H9 (cell line): ENCODE data around the gene DMD. TPM values are rescaled to one million over a fixed set of nuclear protein-coding genes. Genes with fewer than 3 reads are reported as not detected.

Experiments used
- DNase-seq: peaks from one replicate; pipeline ENCODE4 v3.0.0-alpha.2; 2017
- H2AFZ ChIP-seq: one replicate; pipeline ENCODE4 v1.6.1; 2013; ENCODE audit warnings: mild to moderate bottlenecking, low read length, control low read depth, moderate library complexity
- H2AK5ac ChIP-seq: 2 replicates; pipeline ENCODE4 v1.6.1; 2013; ENCODE audit warnings: low read length, control low read depth, mixed read lengths; ENCODE audit not compliant: insufficient read length
- H2BK120ac ChIP-seq: one replicate; pipeline ENCODE4 v1.6.1; 2013; ENCODE audit warnings: low read depth, mild to moderate bottlenecking, low read length, control low read depth, inconsistent platforms; ENCODE audit not compliant: poor library complexity, severe bottlenecking
- H2BK12ac ChIP-seq: 2 replicates; pipeline ENCODE4 v1.6.1; 2013; ENCODE audit warnings: low read length, control low read depth, mixed read lengths, low read depth; ENCODE audit not compliant: insufficient read length
- H2BK15ac ChIP-seq: 2 replicates; pipeline ENCODE4 v1.6.1; 2013; ENCODE audit warnings: low read depth, low read length, control low read depth
- H2BK20ac ChIP-seq: one replicate; pipeline ENCODE4 v1.6.1; 2013; ENCODE audit warnings: low read depth, mild to moderate bottlenecking, low read length, control low read depth, inconsistent platforms; ENCODE audit not compliant: poor library complexity, severe bottlenecking
- H2BK5ac ChIP-seq: 2 replicates; pipeline ENCODE4 v1.6.1; 2013; ENCODE audit warnings: low read length, control low read depth, mixed read lengths; ENCODE audit not compliant: insufficient read length
- H3K14ac ChIP-seq: 2 replicates; pipeline ENCODE4 v1.6.1; 2013; ENCODE audit warnings: low read length, control low read depth; ENCODE audit not compliant: insufficient read depth
- H3K18ac ChIP-seq: 2 replicates; pipeline ENCODE4 v1.6.1; 2013; ENCODE audit warnings: low read depth, mild to moderate bottlenecking, mixed read lengths, low read length, control low read depth; ENCODE audit not compliant: insufficient read length
- H3K23ac ChIP-seq: 2 replicates; pipeline ENCODE4 v1.6.1; 2013; ENCODE audit warnings: low read length, control low read depth, mixed read lengths, low read depth; ENCODE audit not compliant: insufficient read length
- H3K23me2 ChIP-seq: 2 replicates; pipeline ENCODE4 v1.6.1; 2013; ENCODE audit warnings: low read depth, mild to moderate bottlenecking, mixed read lengths, low read length, control low read depth; ENCODE audit not compliant: insufficient read length, poor library complexity, severe bottlenecking
- H3K27ac ChIP-seq: 2 replicates; pipeline ENCODE4 v1.5.1; 2013; ENCODE audit warnings: low read length, control low read depth, mixed read lengths, low read depth; ENCODE audit not compliant: insufficient read length
- H3K27me3 ChIP-seq: 2 replicates; pipeline ENCODE4 v1.6.1; 2013; ENCODE audit warnings: low read length, control low read depth, inconsistent platforms; ENCODE audit not compliant: insufficient read depth
- H3K4ac ChIP-seq: 2 replicates; pipeline ENCODE4 v1.6.1; 2013; ENCODE audit warnings: low read depth, mild to moderate bottlenecking, control low read depth, inconsistent platforms, low read length, moderate library complexity
- H3K4me1 ChIP-seq: 2 replicates; pipeline ENCODE4 v1.6.1; 2013; ENCODE audit warnings: low read length, control low read depth, inconsistent platforms; ENCODE audit not compliant: insufficient read depth
- H3K4me2 ChIP-seq: 2 replicates; pipeline ENCODE4 v1.6.1; 2013; ENCODE audit warnings: low read length, control low read depth, mixed read lengths; ENCODE audit not compliant: insufficient read length, insufficient read depth
- H3K56ac ChIP-seq: 2 replicates; pipeline ENCODE4 v1.6.1; 2013; ENCODE audit warnings: low read depth, mild to moderate bottlenecking, mixed read lengths, low read length, control low read depth; ENCODE audit not compliant: insufficient read length
- H3K79me1 ChIP-seq: 2 replicates; pipeline ENCODE4 v1.6.1; 2013; ENCODE audit warnings: low read depth, mild to moderate bottlenecking, moderate library complexity, low read length, control low read depth, inconsistent platforms; ENCODE audit not compliant: insufficient read depth, poor library complexity, severe bottlenecking
- H3K79me2 ChIP-seq: 2 replicates; pipeline ENCODE4 v1.6.1; 2013; ENCODE audit warnings: low read length, control low read depth, inconsistent platforms; ENCODE audit not compliant: insufficient read depth
- H3K9ac ChIP-seq: 2 replicates; pipeline ENCODE4 v1.6.1; 2013; ENCODE audit warnings: low read length, control low read depth, mixed read lengths; ENCODE audit not compliant: insufficient read length; ENCODE audit errors: extremely low read depth
- H3K9me3 ChIP-seq: one replicate; pipeline ENCODE4 v1.6.1; 2013; ENCODE audit warnings: low read depth, low read length, inconsistent platforms; ENCODE audit not compliant: control insufficient read depth
- H3T11ph ChIP-seq: one replicate; pipeline ENCODE4 v1.6.1; 2013; ENCODE audit warnings: mild to moderate bottlenecking, low read length, control low read depth, inconsistent platforms
- H4K20me1 ChIP-seq: one replicate; pipeline ENCODE4 v1.6.1; 2013; ENCODE audit not compliant: control insufficient read depth, insufficient read length, insufficient read depth
- H4K5ac ChIP-seq: 2 replicates; pipeline ENCODE4 v1.6.1; 2013; ENCODE audit warnings: low read depth, mild to moderate bottlenecking, mixed read lengths, low read length, control low read depth; ENCODE audit not compliant: insufficient read length
- H4K8ac ChIP-seq: replicated peaks from 2 replicates; pipeline ENCODE4 v1.6.1; 2013; ENCODE audit warnings: low read length, control low read depth, mixed read lengths, low read depth; ENCODE audit not compliant: insufficient read length
- H4K91ac ChIP-seq: 2 replicates; pipeline ENCODE4 v1.6.1; 2013; ENCODE audit warnings: low read depth, mild to moderate bottlenecking, moderate library complexity, mixed read lengths, low read length, control low read depth; ENCODE audit not compliant: insufficient read length
- H3K27ac Mint-ChIP-seq, 3 experiments: 2 replicates in 2 of 3; 3 replicates in 1 of 3; pipeline ENCODE4 v1.8.0; 2020 to 2021; ENCODE audit warnings: mixed read lengths in 3 of 3, mild to moderate bottlenecking in 1 of 3, moderate library complexity in 1 of 3
- H3K27me3 Mint-ChIP-seq: 2 replicates; pipeline ENCODE4 v1.8.0; 2021; ENCODE audit warnings: low read depth, mild to moderate bottlenecking, moderate library complexity, mixed read lengths
- H3K36me3 Mint-ChIP-seq, 3 experiments: 2 replicates in 2 of 3; 3 replicates in 1 of 3; pipeline ENCODE4 v1.8.0; 2020 to 2021; ENCODE audit warnings: low read depth in 3 of 3, mixed read lengths in 3 of 3; ENCODE audit not compliant: insufficient read depth in 1 of 3
- H3K4me1 Mint-ChIP-seq, 2 experiments: 2 replicates each; pipeline ENCODE4 v1.8.0; 2020; ENCODE audit warnings: mixed read lengths in 2 of 2
- H3K4me3 Mint-ChIP-seq, 2 experiments: 2 replicates in 1 of 2; 3 replicates in 1 of 2; pipeline ENCODE4 v1.8.0; 2020 to 2021; ENCODE audit warnings: mild to moderate bottlenecking in 2 of 2, mixed read lengths in 2 of 2, moderate library complexity in 1 of 2
- H3K9me3 Mint-ChIP-seq, 2 experiments: 2 replicates in 1 of 2; 3 replicates in 1 of 2; pipeline ENCODE4 v1.8.0; 2020; ENCODE audit warnings: mild to moderate bottlenecking in 2 of 2, mixed read lengths in 2 of 2, moderate library complexity in 1 of 2
- WGBS: extraction: QIAGEN DNeasy Blood & Tissue Kit; methylation state at CpG from one replicate; pipeline ENCODE4 v1.1.7; 2013; ENCODE audit warnings: missing lambda C conversion rate, low lambda C conversion rate, mixed read lengths; ENCODE audit not compliant: insufficient read length; ENCODE audit errors: extremely low coverage; 5-methylcytosine and 5-hydroxymethylcytosine counted together
- total RNA-seq: library from RNA; stranded (reverse); gene quantifications from 2 replicates; pipeline ENCODE4 v1.2.1, GENCODE V29; 2021
- TF ChIP-seq, protein P1 (sequence below): fragments of 200-600 bp; sonication (generic); conservative IDR thresholded peaks from 3 replicates; pipeline ENCODE4 v1.8.0; 2021; ENCODE audit warnings: antibody characterized with exemption, mild to moderate bottlenecking

The DMD gene
- total RNA-seq, 1 experiment from 2014 or later = 3.8 TPM

GRCh38 chrX:32896088-32896487 lies 315.3 kb downstream of the DMD start:
- no peak overlapping the region for H2AFZ ChIP-seq
- H2BK5ac ChIP-seq = no peak overlapping the region
- H4K8ac ChIP-seq = no peak overlapping the region
- no peaks in the 10 kb centered on the region for H3K36me3 Mint-ChIP-seq
- H3K23ac ChIP-seq = no peak overlapping the region
- H2BK120ac ChIP-seq = no peak overlapping the region
- H4K5ac ChIP-seq = no peak overlapping the region
- H4K20me1 ChIP-seq = no peaks in the 10 kb centered on the region
- no peaks in the 10 kb centered on the region for H3K79me1 ChIP-seq
- H3K9ac ChIP-seq = no peak overlapping the region
- no peaks in the 10 kb centered on the region for H3K9me3 ChIP-seq
- no CpG with 5 or more reads among the region's 3 CpGs for WGBS
- no peak overlapping the region for H3K4ac ChIP-seq
- no peak overlapping the region for H3K4me2 ChIP-seq
- no peak overlapping the region for H2AK5ac ChIP-seq
- H3K14ac ChIP-seq = no peak overlapping the region
- no peak overlapping the region for H4K91ac ChIP-seq
- no peak overlapping the region for H3K56ac ChIP-seq
- no peak overlapping the region for H3K27ac ChIP-seq
- no peaks in the 10 kb centered on the region for H3K23me2 ChIP-seq
- DNase-seq = no peak
- peaks cover 0 to 5% of the 10 kb centered on the region in 2 experiments; a peak in 1 of 4 replicates for H3K4me1 Mint-ChIP-seq
- no peak overlapping the region for H3T11ph ChIP-seq
- no peak overlapping the region for H3K4me3 Mint-ChIP-seq
- no peaks in the 10 kb centered on the region for H3K27me3 Mint-ChIP-seq
- TF ChIP-seq, protein P1, sequence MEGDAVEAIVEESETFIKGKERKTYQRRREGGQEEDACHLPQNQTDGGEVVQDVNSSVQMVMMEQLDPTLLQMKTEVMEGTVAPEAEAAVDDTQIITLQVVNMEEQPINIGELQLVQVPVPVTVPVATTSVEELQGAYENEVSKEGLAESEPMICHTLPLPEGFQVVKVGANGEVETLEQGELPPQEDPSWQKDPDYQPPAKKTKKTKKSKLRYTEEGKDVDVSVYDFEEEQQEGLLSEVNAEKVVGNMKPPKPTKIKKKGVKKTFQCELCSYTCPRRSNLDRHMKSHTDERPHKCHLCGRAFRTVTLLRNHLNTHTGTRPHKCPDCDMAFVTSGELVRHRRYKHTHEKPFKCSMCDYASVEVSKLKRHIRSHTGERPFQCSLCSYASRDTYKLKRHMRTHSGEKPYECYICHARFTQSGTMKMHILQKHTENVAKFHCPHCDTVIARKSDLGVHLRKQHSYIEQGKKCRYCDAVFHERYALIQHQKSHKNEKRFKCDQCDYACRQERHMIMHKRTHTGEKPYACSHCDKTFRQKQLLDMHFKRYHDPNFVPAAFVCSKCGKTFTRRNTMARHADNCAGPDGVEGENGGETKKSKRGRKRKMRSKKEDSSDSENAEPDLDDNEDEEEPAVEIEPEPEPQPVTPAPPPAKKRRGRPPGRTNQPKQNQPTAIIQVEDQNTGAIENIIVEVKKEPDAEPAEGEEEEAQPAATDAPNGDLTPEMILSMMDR = no peak
- no peak overlapping the region for H3K18ac ChIP-seq
- H2BK15ac ChIP-seq = no peak overlapping the region
- H2BK20ac ChIP-seq = no peak overlapping the region
- H3K4me1 ChIP-seq = no peaks in the 10 kb centered on the region
- H3K27ac Mint-ChIP-seq = no peak overlapping the region
- no peaks in the 10 kb centered on the region for H3K79me2 ChIP-seq
- peaks cover 0 to 10% of the 10 kb centered on the region in 2 experiments; a peak in 3 of 5 replicates for H3K9me3 Mint-ChIP-seq
- no peak overlapping the region for H2BK12ac ChIP-seq
- H3K27me3 ChIP-seq = no peaks in the 10 kb centered on the region
